PC-9 (cell line): ENCODE data around the gene FUT8.

Source experiments
- EZH2 ChIP-seq: fragments of 200-600 bp; sonication (generic); IDR thresholded peaks from 2 replicates; pipeline ENCODE4 v1.8.0; 2017; ENCODE audit warnings: antibody characterized with exemption, low read depth
- TF ChIP-seq, protein P1 (sequence below): fragments of 200-600 bp; sonication (generic); conservative IDR thresholded peaks from 2 replicates; pipeline ENCODE4 v1.6.1; 2017; ENCODE audit warnings: mixed run types, antibody characterized with exemption, mild to moderate bottlenecking, moderate library complexity

DNA sequence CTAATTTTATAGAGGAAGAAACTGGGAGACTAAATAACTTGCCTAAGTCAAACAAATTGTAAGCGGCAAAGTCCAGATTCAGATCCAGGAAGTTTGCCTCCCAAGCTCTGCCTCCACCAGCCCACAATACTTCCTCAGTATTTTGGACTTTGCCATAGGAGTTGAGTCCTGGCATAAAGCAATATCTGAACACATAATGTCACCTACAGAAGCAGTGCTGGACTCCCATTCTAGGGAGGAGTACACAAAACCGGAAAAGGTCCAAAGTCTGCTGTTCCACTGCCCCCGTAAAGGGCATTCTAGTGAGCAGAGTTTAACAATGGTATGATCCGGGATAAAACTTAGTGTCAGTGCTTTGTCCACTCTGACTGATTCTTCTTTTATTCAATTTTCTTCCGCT, 340.5 kb downstream of the FUT8 start:
- TF ChIP-seq, protein P1, sequence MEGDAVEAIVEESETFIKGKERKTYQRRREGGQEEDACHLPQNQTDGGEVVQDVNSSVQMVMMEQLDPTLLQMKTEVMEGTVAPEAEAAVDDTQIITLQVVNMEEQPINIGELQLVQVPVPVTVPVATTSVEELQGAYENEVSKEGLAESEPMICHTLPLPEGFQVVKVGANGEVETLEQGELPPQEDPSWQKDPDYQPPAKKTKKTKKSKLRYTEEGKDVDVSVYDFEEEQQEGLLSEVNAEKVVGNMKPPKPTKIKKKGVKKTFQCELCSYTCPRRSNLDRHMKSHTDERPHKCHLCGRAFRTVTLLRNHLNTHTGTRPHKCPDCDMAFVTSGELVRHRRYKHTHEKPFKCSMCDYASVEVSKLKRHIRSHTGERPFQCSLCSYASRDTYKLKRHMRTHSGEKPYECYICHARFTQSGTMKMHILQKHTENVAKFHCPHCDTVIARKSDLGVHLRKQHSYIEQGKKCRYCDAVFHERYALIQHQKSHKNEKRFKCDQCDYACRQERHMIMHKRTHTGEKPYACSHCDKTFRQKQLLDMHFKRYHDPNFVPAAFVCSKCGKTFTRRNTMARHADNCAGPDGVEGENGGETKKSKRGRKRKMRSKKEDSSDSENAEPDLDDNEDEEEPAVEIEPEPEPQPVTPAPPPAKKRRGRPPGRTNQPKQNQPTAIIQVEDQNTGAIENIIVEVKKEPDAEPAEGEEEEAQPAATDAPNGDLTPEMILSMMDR = no peak
- TF ChIP-seq EZH2 = no peak
